Coronary artery (tissue), 2 donors: Measurements from ENCODE around the gene PDCD1.

ENCODE experiments used
- DNase-seq: peaks from one replicate; pipeline ENCODE4 v3.0.0-alpha.2; 2017; ENCODE audit warnings: low spot score
- H3K27ac ChIP-seq, 2 donors: fragments of 200-600 bp; sonication (generic); one replicate each; pipeline ENCODE4 v1.5.1; 2016 to 2019
- H3K4me3 ChIP-seq: fragments of 200-600 bp; sonication (generic); 2 replicates; pipeline ENCODE4 v1.5.1; 2016; ENCODE audit warnings: mild to moderate bottlenecking, moderate library complexity
- TF ChIP-seq, protein P1 (sequence below): fragments of 200-600 bp; sonication (generic); IDR thresholded peaks from one replicate; pipeline ENCODE4 v1.5.1; 2019; ENCODE audit warnings: antibody characterized with exemption

The PDCD1 gene

DNA sequence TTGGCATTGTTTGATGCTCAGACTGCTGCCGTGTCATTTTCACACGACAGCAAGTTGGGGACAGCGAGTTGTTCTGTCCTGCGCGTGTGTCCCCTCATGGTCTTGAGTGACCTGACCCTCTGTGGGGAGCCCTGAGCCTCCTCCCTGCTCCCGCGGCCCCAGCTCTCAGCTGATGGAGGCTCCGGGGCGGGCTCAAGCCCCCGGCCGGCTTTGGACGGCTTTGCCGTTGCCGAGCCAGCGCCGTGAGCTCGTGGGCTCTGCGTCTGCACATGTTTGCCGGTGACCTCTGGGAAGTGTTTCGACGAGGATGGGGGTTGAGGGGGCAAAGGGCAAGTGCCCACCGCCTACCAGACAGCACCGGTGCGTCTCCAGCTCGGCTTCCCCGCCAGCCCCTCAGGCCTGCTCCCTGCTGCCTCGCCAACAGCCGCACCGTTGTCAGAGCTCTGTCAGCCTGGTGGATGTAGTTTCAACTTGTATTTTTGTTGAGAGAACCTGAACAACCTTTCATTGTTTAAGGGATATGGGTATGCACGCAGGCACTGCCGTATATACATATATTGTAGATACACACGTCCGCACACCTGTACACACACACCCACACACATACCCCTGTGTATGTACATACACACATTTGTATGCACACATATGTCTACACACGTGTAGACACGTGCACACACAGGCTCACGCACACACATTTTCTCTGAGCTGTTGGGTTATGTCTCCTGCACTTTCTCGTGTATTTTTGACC lies 13.7 kb downstream of the PDCD1 start:
- DNase-seq, result no peak
- TF ChIP-seq, protein P1, sequence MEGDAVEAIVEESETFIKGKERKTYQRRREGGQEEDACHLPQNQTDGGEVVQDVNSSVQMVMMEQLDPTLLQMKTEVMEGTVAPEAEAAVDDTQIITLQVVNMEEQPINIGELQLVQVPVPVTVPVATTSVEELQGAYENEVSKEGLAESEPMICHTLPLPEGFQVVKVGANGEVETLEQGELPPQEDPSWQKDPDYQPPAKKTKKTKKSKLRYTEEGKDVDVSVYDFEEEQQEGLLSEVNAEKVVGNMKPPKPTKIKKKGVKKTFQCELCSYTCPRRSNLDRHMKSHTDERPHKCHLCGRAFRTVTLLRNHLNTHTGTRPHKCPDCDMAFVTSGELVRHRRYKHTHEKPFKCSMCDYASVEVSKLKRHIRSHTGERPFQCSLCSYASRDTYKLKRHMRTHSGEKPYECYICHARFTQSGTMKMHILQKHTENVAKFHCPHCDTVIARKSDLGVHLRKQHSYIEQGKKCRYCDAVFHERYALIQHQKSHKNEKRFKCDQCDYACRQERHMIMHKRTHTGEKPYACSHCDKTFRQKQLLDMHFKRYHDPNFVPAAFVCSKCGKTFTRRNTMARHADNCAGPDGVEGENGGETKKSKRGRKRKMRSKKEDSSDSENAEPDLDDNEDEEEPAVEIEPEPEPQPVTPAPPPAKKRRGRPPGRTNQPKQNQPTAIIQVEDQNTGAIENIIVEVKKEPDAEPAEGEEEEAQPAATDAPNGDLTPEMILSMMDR, result no peak
- Histone ChIP-seq H3K4me3 (peak overlapping the region; percentile 75), H3K27ac (no peak overlapping the region)

DNA sequence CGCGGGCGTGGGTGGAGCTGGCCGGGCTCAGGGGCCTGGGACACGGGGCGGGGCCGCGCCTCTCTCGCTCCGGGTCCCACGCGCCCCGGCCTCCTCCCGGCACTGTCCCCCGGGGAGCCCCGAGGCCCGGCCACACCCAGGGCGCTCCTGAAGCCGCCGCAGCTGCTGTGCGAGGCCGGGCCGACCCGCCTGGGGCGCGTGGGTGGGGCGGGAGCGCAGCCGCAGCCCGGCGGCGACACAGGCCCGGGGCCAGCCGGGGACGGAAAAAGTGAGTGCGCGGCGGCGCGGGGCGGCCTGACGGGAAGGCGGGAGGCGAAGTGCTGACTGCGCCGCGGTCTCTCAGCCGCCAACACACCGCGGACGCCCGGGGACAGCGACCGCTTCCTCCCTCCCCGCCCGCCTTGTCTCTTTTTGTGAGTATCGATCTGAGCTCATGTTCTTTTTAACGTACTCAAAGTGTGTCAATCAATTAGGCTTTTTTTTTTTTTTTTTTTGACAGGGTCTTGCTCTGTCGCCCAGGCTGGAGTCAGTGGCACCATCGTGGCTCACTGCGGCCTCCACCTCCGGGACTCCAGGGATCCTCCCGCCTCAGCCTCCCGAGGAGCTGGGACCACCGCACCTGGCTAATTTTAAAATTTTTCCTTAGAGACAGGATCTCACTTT lies 14.5 kb downstream of the PDCD1 start:
- DNase-seq, result peak; percentile 82
- Histone ChIP-seq H3K4me3 (peak overlapping the region; percentile 75), H3K27ac (peak overlapping the region in 1 of 2 donors; percentile 87)
- TF ChIP-seq, protein P1, result no peak

DNA sequence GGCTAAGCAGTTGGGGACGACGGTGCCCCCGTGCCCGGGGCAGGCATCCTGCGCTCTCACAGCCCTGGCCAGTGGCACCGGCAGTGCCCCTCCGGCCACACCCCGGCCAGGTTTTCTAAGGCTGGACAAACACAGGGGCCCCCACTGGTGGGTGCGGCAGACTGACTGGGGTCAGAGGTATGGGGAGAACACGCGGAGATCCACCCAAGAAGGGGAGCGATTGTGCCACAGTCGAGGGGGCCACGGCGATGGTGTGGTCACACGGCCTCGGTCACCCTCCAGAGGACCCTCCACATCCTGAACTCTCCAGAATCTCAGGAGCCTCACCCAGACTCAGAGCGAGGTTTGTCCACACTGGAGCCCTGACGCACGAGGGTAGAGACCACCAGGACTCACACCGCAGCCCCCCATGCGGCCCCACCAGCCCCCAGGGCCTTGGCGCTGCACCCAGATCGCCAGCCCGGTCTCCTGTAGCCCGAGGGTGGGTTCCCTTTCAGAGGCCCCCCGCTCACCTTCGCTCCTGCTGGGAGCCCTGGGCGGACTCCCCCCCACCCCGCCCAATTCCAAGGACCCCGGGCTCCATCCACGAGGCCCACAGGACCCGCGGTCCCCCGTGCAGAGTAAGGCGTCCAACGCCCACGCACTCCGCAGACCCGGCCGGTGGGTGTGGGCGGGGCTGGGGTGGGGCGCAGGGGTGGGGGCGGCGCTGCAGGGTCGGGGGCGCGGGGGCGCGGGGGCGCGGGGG lies 15.2 kb downstream of the PDCD1 start:
- TF ChIP-seq, protein P1, result no peak
- DNase-seq, result peak; percentile 73
- Histone ChIP-seq H3K4me3 (peak overlapping the region; percentile 75), H3K27ac (peak overlapping the region in 1 of 2 donors; percentile 87)

DNA sequence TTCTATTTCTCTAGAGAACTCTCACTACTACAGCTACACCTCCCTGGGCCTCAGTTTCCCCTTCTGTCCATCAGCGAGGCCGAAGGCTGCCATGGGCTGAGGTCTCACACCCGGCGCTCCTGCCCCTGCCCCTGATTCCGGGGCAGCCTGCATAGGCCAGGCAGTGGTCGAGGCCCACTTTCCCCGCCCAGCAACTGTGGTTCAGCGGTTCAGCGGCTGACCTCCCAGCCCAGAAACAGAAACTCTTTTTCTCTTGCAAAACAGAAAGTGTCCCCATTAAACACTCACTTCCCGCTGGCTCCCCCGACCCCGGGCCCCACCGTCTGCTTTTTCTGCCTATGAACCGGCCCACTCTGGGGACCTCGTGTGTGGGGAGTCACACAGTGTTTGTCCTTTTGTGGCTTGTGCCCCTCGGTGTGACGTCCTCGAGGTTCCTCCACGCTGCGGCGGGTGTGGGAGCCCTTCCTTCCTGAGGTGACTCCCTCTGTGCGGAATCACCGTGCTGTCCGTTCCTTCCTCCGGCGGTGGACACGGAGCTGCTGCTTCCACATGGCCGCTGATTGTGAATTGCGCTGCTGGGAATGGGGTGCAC lies 16.0 kb downstream of the PDCD1 start:
- TF ChIP-seq, protein P1, result no peak
- Histone ChIP-seq H3K4me3 (peak overlapping the region; percentile 75), H3K27ac (peak overlapping the region in 1 of 2 donors; percentile 87)
- DNase-seq, result peak; percentile 79

DNA sequence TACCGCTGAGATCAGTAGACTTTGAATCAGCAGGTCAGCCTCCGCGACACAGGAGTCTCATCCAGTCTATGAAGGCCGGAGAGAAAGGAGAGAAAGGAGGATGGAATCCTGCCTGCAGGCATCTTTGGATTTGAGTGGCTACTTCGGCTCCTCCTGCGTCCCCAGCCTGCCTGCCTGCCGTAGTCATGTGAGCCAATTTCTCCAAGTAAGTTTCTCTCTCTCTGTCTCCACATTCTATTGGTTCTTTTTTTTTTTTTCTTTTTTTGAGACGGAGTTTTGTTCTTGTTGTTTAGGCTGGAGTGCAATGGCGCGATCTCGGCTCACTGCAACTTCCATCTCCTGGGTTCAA lies 16.7 kb downstream of the PDCD1 start:
- Histone ChIP-seq H3K4me3 (no peak overlapping the region), H3K27ac (no peak overlapping the region)
- DNase-seq, result no peak
- TF ChIP-seq, protein P1, result no peak

DNA sequence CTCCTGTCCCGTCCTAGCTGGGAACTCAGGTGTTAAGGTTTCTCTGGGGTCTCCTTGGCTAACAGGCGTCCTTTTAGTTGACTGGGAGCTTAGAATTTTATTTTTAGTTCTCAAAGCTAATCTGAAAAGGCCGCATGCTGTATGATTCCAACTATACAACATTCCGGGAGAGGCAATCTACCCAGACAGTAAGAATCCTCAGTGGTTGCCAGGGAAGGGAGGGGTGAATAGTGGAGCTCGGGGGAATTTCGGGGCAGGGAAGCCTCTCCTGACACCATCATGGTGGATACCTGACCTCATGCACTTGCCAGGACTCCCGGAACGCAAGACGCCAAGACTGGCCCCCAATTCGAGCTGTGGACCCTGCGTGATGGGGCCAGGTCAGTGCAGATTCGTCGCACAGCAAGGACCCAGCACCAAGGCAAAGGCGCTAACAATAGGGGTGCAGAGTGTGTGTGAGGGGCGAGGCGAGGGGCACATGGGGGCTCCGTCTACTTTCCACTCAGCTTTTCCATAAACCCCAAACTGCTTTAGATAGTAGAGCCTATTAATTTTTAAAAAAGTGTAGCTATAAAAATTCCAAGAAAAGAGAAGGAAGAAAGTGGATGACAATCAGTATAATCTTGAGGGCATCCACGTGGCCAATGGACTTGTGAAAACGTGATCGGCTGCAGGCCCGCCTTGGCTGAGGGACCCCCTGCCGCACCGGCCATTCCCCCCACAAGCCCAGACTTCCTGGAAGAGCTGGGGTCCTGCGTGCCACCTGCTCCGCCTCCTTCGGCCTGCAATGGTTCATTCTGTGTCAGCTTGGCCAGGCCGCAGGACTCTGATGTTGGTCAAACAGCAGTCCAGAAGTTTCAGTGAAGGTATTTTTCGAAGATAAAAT lies 17.3 kb downstream of the PDCD1 start:
- H3K4me3 ChIP-seq, result no peak overlapping the region
- DNase-seq, result peak; percentile 73
- H3K27ac ChIP-seq, result no peak overlapping the region
- TF ChIP-seq, protein P1, result no peak
